Hepatocyte (in vitro differentiated cells): ENCODE measurements around the gene EID3. TPM values are rescaled to one million over a fixed set of nuclear protein-coding genes. Genes with fewer than 3 reads are reported as not detected.

Experiments
- DNase-seq: peaks from one replicate; pipeline ENCODE4 v3.0.0-alpha.2; 2016; ENCODE audit warnings: low spot score
- H2AFZ ChIP-seq: fragments of 200-600 bp; sonication (generic); 2 replicates; pipeline ENCODE4 v1.6.0; 2016; ENCODE audit warnings: antibody characterized with exemption, mild to moderate bottlenecking
- H3K27ac ChIP-seq: fragments of 200-600 bp; sonication (generic); 2 replicates; pipeline ENCODE4 v1.5.1; 2016; ENCODE audit warnings: mild to moderate bottlenecking
- H3K27me3 ChIP-seq: fragments of 200-600 bp; sonication (generic); 2 replicates; pipeline ENCODE4 v1.6.1; 2016
- H3K36me3 ChIP-seq: fragments of 200-600 bp; sonication (generic); replicated peaks from 2 replicates; pipeline ENCODE4 v1.5.1; 2016; ENCODE audit warnings: low read depth; ENCODE audit not compliant: insufficient read depth
- H3K4me1 ChIP-seq: fragments of 200-600 bp; sonication (generic); 2 replicates; pipeline ENCODE4 v1.5.1; 2016; ENCODE audit warnings: mild to moderate bottlenecking, moderate library complexity; ENCODE audit not compliant: insufficient read depth
- H3K4me2 ChIP-seq: fragments of 200-600 bp; sonication (generic); 2 replicates; pipeline ENCODE4 v1.6.0; 2016
- H3K4me3 ChIP-seq: fragments of 200-600 bp; sonication (generic); 2 replicates; pipeline ENCODE4 v1.5.1; 2016; ENCODE audit warnings: mild to moderate bottlenecking
- H3K79me2 ChIP-seq: fragments of 200-600 bp; sonication (generic); 2 replicates; pipeline ENCODE4 v1.6.0; 2017; ENCODE audit warnings: mild to moderate bottlenecking
- H3K9me2 ChIP-seq: fragments of 200-600 bp; sonication (generic); replicated peaks from 2 replicates; pipeline ENCODE4 v1.6.0; 2017; ENCODE audit warnings: mild to moderate bottlenecking; ENCODE audit not compliant: insufficient read depth
- H3K9me3 ChIP-seq: fragments of 200-600 bp; sonication (generic); 2 replicates; pipeline ENCODE4 v1.5.1; 2016; ENCODE audit warnings: low read depth, mild to moderate bottlenecking
- H4K20me1 ChIP-seq: fragments of 200-600 bp; sonication (generic); 2 replicates; pipeline ENCODE4 v1.6.0; 2016; ENCODE audit warnings: mild to moderate bottlenecking; ENCODE audit not compliant: insufficient read depth, poor library complexity, severe bottlenecking
- CTCF ChIP-seq: fragments of 200-600 bp; sonication (generic); IDR thresholded peaks from 2 replicates; pipeline ENCODE4 v1.5.1; 2016; ENCODE audit warnings: antibody characterized with exemption, mild to moderate bottlenecking; ENCODE audit not compliant: poor library complexity
- EZH2 ChIP-seq: fragments of 200-600 bp; sonication (generic); IDR thresholded peaks from 2 replicates; pipeline ENCODE4 v1.6.1; 2016; ENCODE audit warnings: antibody characterized with exemption, mild to moderate bottlenecking, borderline replicate concordance
- EZH2phosphoT487 ChIP-seq: fragments of 200-600 bp; sonication (generic); IDR thresholded peaks from one replicate; pipeline ENCODE4 v1.6.1; 2018; ENCODE audit warnings: antibody characterized with exemption, mild to moderate bottlenecking, low read depth, moderate library complexity; ENCODE audit not compliant: unreplicated experiment, severe bottlenecking
- WGBS: methylation state at CpG from one replicate; pipeline ENCODE4 v1.1.6; 2016; ENCODE audit warnings: low lambda C conversion rate; ENCODE audit errors: missing lambda C conversion rate; 5-methylcytosine and 5-hydroxymethylcytosine counted together
- polyA plus RNA-seq: library from polyadenylated mRNA; unstranded; fragments of >200 nt; fragmentation: Nextera tagmentation; extraction: Ambion mirVana; gene quantifications from 2 replicates; pipeline ENCODE4 v1.2.1, GENCODE V29; 2016
- total RNA-seq: library from RNA; depleted of rRNA; stranded (reverse); fragments of >200 nt; gene quantifications from 2 replicates; pipeline ENCODE4 v1.2.3, GENCODE V29; 2014

Gene EID3
- total and polyA plus RNA-seq, 2 experiments from 2014 or later: 1.7 to 10.1 TPM

GRCh38 chr12:104319028-104319427 lies 15.5 kb downstream of the EID3 start:
- H3K4me1 ChIP-seq: no peaks in the 10 kb centered on the region
- H3K79me2 ChIP-seq: no peaks in the 10 kb centered on the region
- DNase-seq: no peak
- no peaks in the 10 kb centered on the region for H4K20me1 ChIP-seq
- H3K9me3 ChIP-seq: no peaks in the 10 kb centered on the region
- H3K27ac ChIP-seq: no peak overlapping the region
- H3K4me2 ChIP-seq: no peak overlapping the region
- H3K9me2 ChIP-seq: no peaks in the 10 kb centered on the region
- peaks cover 4% of the 10 kb centered on the region for H3K36me3 ChIP-seq
- H2AFZ ChIP-seq: no peak overlapping the region
- no peak overlapping the region for H3K4me3 ChIP-seq
- TF ChIP-seq CTCF (no peak), EZH2phosphoT487 (no peak)
- no peaks in the 10 kb centered on the region for H3K27me3 ChIP-seq
- 90% methylated on average over 1 of the region's 1 CpG for WGBS

- H3K36me3 ChIP-seq: peaks cover 4% of the 10 kb centered on the region
- no peak overlapping the region for H3K4me2 ChIP-seq
- 83% methylated on average over 1 of the region's 1 CpG for WGBS
Measured at GRCh38 chr12:104319918-104320626, 16.5 kb downstream of the EID3 start.

GRCh38 chr12:104320627-104321024 lies 17.1 kb downstream of the EID3 start:
- H3K27me3 ChIP-seq: no peaks in the 10 kb centered on the region
- TF ChIP-seq CTCF (no peak), EZH2 (no peak), EZH2phosphoT487 (no peak)
- no peak overlapping the region for H2AFZ ChIP-seq
- no peaks in the 10 kb centered on the region for H3K9me3 ChIP-seq
- no peaks in the 10 kb centered on the region for H4K20me1 ChIP-seq
- H3K79me2 ChIP-seq: no peaks in the 10 kb centered on the region
- no peak overlapping the region for H3K4me3 ChIP-seq
- no peak overlapping the region for H3K4me2 ChIP-seq
- no peaks in the 10 kb centered on the region for H3K9me2 ChIP-seq
- H3K4me1 ChIP-seq: no peaks in the 10 kb centered on the region
- no peak overlapping the region for H3K27ac ChIP-seq
- H3K36me3 ChIP-seq: peaks cover 4% of the 10 kb centered on the region
- DNase-seq: no peak

More at GRCh38 chr12:104319918-104320626, 16.5 kb downstream of the EID3 start:
- no peak for DNase-seq
- Histone ChIP-seq H4K20me1 (no peaks in the 10 kb centered on the region), H3K4me3 (no peak overlapping the region), H3K79me2 (no peaks in the 10 kb centered on the region), H3K9me3 (no peaks in the 10 kb centered on the region), H3K27ac (no peak overlapping the region), H2AFZ (no peak overlapping the region), H3K9me2 (no peaks in the 10 kb centered on the region), H3K4me1 (no peaks in the 10 kb centered on the region), H3K27me3 (no peaks in the 10 kb centered on the region)
- TF ChIP-seq CTCF (no peak), EZH2phosphoT487 (no peak), EZH2 (no peak)
